ENCODE results near the gene PDGFD. TPM values are rescaled to one million over a fixed set of nuclear protein-coding genes. Genes with fewer than 3 reads are reported as not detected.

PDGFD gene
- total and polyA plus RNA-seq, 2 donors (not counting 3 experiments of a cell fraction or from before 2014, with no cell fraction given): 6.3 to 13.1 TPM

DNA sequence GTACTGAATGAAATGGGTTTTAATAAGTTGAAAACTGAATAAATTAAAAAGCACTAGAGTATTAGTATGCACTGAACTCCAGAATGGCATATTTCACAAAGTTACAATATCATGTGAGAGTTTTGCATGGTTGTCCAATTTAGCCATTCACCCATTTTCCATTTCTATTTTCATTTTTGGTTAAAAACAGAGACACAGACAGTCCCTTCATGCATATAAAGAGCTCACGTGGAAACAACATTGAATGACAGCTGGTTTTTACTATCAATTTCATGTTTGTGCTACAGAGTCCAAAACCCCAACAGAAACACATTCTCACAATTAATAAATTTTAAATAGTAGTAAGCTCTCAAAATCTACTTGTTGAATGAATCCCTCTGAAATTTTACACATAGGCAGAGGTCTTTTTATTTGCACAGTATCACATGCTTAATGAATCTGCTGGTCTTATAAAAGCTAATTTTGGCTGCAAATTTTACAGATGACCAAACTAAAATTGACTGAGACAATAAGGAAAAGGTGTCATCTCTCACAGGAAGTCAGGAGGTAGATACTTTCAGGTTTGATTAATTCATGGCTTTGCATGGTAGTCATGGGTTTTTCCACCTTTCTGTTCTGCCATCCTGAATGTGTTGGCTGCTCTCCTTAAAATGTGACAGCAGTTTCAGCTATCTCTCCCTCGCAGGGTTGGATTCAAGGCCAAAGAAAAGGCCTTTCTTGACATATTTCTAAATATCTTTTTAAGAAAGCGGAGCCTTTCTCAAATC is 148.1 kb downstream of the PDGFD start:
- ChIA-PET POLR2A (no interaction called here), CTCF (interaction anchor here (1.3 to 1.5 kb wide), 2 partner anchors 18 to 334 kb away, joined by 4 read pairs; no protein-coding TSS in a partner anchor)
- no peaks in the 10 kb centered on the region for H3K9me1 ChIP-seq (replicated peaks; ENCODE audit: control insufficient read depth, extremely low read depth, insufficient read depth, low read length)
- no peak overlapping the region for H3K4me3 ChIP-seq (replicated peaks in 1 of 3; ENCODE audit: insufficient read depth in 1 of 3, low read depth in 1 of 3, low read length in 3 of 3)
- TF ChIP-seq MYC (IDR thresholded peaks at IDR 0.05; ENCODE audit: low read depth, low read length) (no peak), EZH2 (IDR thresholded peaks at IDR 0.05; ENCODE audit: borderline replicate concordance, low read depth, low read length, severe bottlenecking) (no peak)
- dilution Hi-C loops (cut with MboI; ENCODE audit: extremely low pct_ligation_motif_present, low sequenced_read_pairs) (no loop called here), intact Hi-C loops (cut with micrococcal nuclease) (no loop called here)
- no peaks in the 10 kb centered on the region for H3K79me2 ChIP-seq (ENCODE audit: control insufficient read depth, insufficient read depth, low read length)
- H3K9ac ChIP-seq (replicated peaks; ENCODE audit: extremely low read depth, insufficient read depth, low read length): no peak overlapping the region
- DNase-seq (ENCODE audit: low read depth, low spot score): no peak
- no TSS peak for BruUV-seq (replicated peaks)
- H3K9me3 ChIP-seq (replicated peaks; ENCODE audit: control insufficient read depth, insufficient read depth, low read length): no peaks in the 10 kb centered on the region
- no peak overlapping the region for H3K27ac ChIP-seq (ENCODE audit: insufficient read depth, low read depth, low read length)
- no peaks in the 10 kb centered on the region for H3K4me1 ChIP-seq (ENCODE audit: control insufficient read depth, extremely low read depth, insufficient read depth, low read length)
- H2AFZ ChIP-seq (ENCODE audit: low read depth, low read length): no peak overlapping the region
- no peaks in the 10 kb centered on the region for H3K27me3 ChIP-seq (ENCODE audit: control insufficient read depth in 2 of 2, insufficient read depth in 2 of 2, low read length in 2 of 2)
- H3K36me3 ChIP-seq (ENCODE audit: control insufficient read depth in 2 of 2, extremely low read depth in 1 of 2, insufficient read depth in 2 of 2, low read length in 2 of 2): no peaks in the 10 kb centered on the region
- no peak overlapping the region for H3K4me2 ChIP-seq (ENCODE audit: insufficient read depth, low read length)
- H4K20me1 ChIP-seq (replicated peaks; ENCODE audit: control insufficient read depth, extremely low read depth, insufficient read depth, low read length): no peaks in the 10 kb centered on the region
- FAIRE-seq: no peak

DNA sequence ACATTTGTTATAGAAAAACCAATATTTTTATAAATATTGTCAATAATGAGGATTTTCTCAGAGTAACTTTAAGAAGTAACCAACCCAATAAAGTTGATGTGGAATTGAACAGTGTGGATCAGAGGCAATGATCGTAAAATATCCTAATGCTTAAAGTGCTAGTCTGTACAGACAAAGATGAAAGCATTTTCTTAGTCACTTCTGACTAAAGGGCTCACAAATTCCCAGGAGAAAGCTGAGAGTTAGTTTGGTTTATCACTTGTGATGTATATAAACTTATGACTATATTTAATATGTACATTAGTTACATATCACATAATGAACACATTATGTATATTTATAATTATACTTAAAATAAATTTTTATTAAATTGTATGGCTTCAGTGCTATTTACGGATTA is 152.9 kb downstream of the PDGFD start:
- dilution Hi-C loops (cut with MboI; ENCODE audit: extremely low pct_ligation_motif_present, low sequenced_read_pairs): no loop called here
- H2AFZ ChIP-seq (ENCODE audit: low read depth, low read length): no peak overlapping the region
- no peaks in the 10 kb centered on the region for H3K27me3 ChIP-seq (ENCODE audit: control insufficient read depth in 2 of 2, insufficient read depth in 2 of 2, low read length in 2 of 2)
- H3K36me3 ChIP-seq (ENCODE audit: control insufficient read depth in 2 of 2, extremely low read depth in 1 of 2, insufficient read depth in 2 of 2, low read length in 2 of 2): no peaks in the 10 kb centered on the region
- ChIA-PET CTCF (no interaction called here), POLR2A (no interaction called here)
- intact Hi-C loops (cut with micrococcal nuclease): no loop called here
- no peaks in the 10 kb centered on the region for H3K9me3 ChIP-seq (replicated peaks; ENCODE audit: control insufficient read depth, insufficient read depth, low read length)
- no peaks in the 10 kb centered on the region for H3K79me2 ChIP-seq (ENCODE audit: control insufficient read depth, insufficient read depth, low read length)
- TF ChIP-seq EZH2 (IDR thresholded peaks at IDR 0.05; ENCODE audit: borderline replicate concordance, low read depth, low read length, severe bottlenecking): no peak
- TF ChIP-seq POLR2A (IDR thresholded peaks at IDR 0.05; ENCODE audit: low read depth, low read length): no peak
- TF ChIP-seq FOS (IDR thresholded peaks at IDR 0.05; ENCODE audit: borderline replicate concordance, insufficient read depth, low read length): no peak
- TF ChIP-seq, protein P1, sequence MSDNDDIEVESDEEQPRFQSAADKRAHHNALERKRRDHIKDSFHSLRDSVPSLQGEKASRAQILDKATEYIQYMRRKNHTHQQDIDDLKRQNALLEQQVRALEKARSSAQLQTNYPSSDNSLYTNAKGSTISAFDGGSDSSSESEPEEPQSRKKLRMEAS (IDR thresholded peaks at IDR 0.05; ENCODE audit: insufficient read depth, insufficient read length): no peak
- no peak for TF ChIP-seq MYC (IDR thresholded peaks at IDR 0.05; ENCODE audit: low read depth, low read length)
- TF ChIP-seq, protein P2, sequence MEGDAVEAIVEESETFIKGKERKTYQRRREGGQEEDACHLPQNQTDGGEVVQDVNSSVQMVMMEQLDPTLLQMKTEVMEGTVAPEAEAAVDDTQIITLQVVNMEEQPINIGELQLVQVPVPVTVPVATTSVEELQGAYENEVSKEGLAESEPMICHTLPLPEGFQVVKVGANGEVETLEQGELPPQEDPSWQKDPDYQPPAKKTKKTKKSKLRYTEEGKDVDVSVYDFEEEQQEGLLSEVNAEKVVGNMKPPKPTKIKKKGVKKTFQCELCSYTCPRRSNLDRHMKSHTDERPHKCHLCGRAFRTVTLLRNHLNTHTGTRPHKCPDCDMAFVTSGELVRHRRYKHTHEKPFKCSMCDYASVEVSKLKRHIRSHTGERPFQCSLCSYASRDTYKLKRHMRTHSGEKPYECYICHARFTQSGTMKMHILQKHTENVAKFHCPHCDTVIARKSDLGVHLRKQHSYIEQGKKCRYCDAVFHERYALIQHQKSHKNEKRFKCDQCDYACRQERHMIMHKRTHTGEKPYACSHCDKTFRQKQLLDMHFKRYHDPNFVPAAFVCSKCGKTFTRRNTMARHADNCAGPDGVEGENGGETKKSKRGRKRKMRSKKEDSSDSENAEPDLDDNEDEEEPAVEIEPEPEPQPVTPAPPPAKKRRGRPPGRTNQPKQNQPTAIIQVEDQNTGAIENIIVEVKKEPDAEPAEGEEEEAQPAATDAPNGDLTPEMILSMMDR (IDR thresholded peaks at IDR 0.05; ENCODE audit: extremely low read depth in 1 of 2, insufficient read depth in 1 of 2, low read depth in 1 of 2, low read length in 2 of 2): no peak
- no peak for TF ChIP-seq JUN (IDR thresholded peaks at IDR 0.05; ENCODE audit: borderline replicate concordance, insufficient read depth, insufficient read length, low read depth)
- no peak for TF ChIP-seq GATA2 (IDR thresholded peaks at IDR 0.05; ENCODE audit: insufficient read depth, insufficient read length, low read depth, low read length)
- TF ChIP-seq POLR2AphosphoS5 (IDR thresholded peaks at IDR 0.05; ENCODE audit: insufficient read depth, low read depth, low read length): no peak
- H3K9me1 ChIP-seq (replicated peaks; ENCODE audit: control insufficient read depth, extremely low read depth, insufficient read depth, low read length): no peaks in the 10 kb centered on the region
- H4K20me1 ChIP-seq (replicated peaks; ENCODE audit: control insufficient read depth, extremely low read depth, insufficient read depth, low read length): no peaks in the 10 kb centered on the region
- no peaks in the 10 kb centered on the region for H3K4me1 ChIP-seq (ENCODE audit: control insufficient read depth, extremely low read depth, insufficient read depth, low read length)
- BruUV-seq (replicated peaks): no TSS peak
- no peak overlapping the region for H3K4me2 ChIP-seq (ENCODE audit: insufficient read depth, low read length)
- H3K27ac ChIP-seq (ENCODE audit: insufficient read depth, low read depth, low read length): no peak overlapping the region
- no peak overlapping the region for H3K4me3 ChIP-seq (replicated peaks in 1 of 3; ENCODE audit: insufficient read depth in 1 of 3, low read depth in 1 of 3, low read length in 3 of 3)
- H3K9ac ChIP-seq (replicated peaks; ENCODE audit: extremely low read depth, insufficient read depth, low read length): no peak overlapping the region
- no peak for DNase-seq (ENCODE audit: low read depth, low spot score)
- no peak for FAIRE-seq

Measured in endothelial cell of umbilical vein (primary cell).